SU-DHL-6 (cell line): Measurements from ENCODE around the gene CEP41.

Experiments
- H2AFZ ChIP-seq: fragments of 200-600 bp; sonication (generic); 2 replicates; pipeline ENCODE4 v1.6.1; 2014; ENCODE audit warnings: low read depth, mild to moderate bottlenecking, moderate library complexity, mixed read lengths, antibody characterized with exemption, low read length; ENCODE audit not compliant: severe bottlenecking
- H3F3A ChIP-seq: fragments of 200-600 bp; shearing (Covaris generic); 2 replicates; pipeline ENCODE4 v1.6.0; 2016; ENCODE audit warnings: antibody characterized with exemption, mild to moderate bottlenecking; ENCODE audit not compliant: insufficient read depth
- H3K27ac ChIP-seq: fragments of 200-600 bp; sonication (generic); 2 replicates; pipeline ENCODE4 v1.5.1; 2016; ENCODE audit warnings: low read depth, mild to moderate bottlenecking, low read length, moderate library complexity, mixed read lengths
- H3K27me3 ChIP-seq: fragments of 200-600 bp; sonication (generic), shearing (Covaris generic); 2 replicates; pipeline ENCODE4 v1.6.0; 2014; ENCODE audit warnings: mild to moderate bottlenecking, low read length
- H3K36me3 ChIP-seq: fragments of 200-600 bp; sonication (generic); 2 replicates; pipeline ENCODE4 v1.6.1; 2014; ENCODE audit warnings: mild to moderate bottlenecking, low read length, mixed read lengths
- H3K4me2 ChIP-seq: fragments of 300-600, 200-600 bp; shearing (Covaris generic), sonication (generic); 2 replicates; pipeline ENCODE4 v1.6.0; 2014; ENCODE audit warnings: low read length, low read depth, mild to moderate bottlenecking; ENCODE audit not compliant: poor library complexity, severe bottlenecking
- H3K4me3 ChIP-seq: fragments of 200-600 bp; sonication (generic); 2 replicates; pipeline ENCODE4 v1.5.1; 2014; ENCODE audit warnings: antibody characterized with exemption, low read length, mild to moderate bottlenecking, mixed read lengths; ENCODE audit not compliant: insufficient read depth, poor library complexity, severe bottlenecking
- H3K79me2 ChIP-seq: fragments of 200-600 bp; sonication (generic); 2 replicates; pipeline ENCODE4 v1.6.1; 2014; ENCODE audit warnings: mild to moderate bottlenecking, low read length, moderate library complexity; ENCODE audit not compliant: insufficient read depth
- H3K9ac ChIP-seq: fragments of 200-600 bp; sonication (generic); 2 replicates; pipeline ENCODE4 v1.7.0; 2014; ENCODE audit warnings: mild to moderate bottlenecking, low read length
- H3K9me2 ChIP-seq: fragments of 200-600 bp; sonication (generic); replicated peaks from 2 replicates; pipeline ENCODE4 v1.6.1; 2014; ENCODE audit warnings: low read length; ENCODE audit not compliant: insufficient read depth
- H3K9me3 ChIP-seq: fragments of 200-600 bp; sonication (generic); 2 replicates; pipeline ENCODE4 v1.6.1; 2014; ENCODE audit warnings: low read length, mixed read lengths; ENCODE audit not compliant: insufficient read depth
- H4K20me1 ChIP-seq: fragments of 200-600 bp; sonication (generic); 2 replicates; pipeline ENCODE4 v1.6.1; 2014; ENCODE audit warnings: low read depth, mild to moderate bottlenecking, antibody characterized with exemption, low read length, moderate library complexity, mixed read lengths
- EZH2phosphoT487 ChIP-seq: fragments of 200-600 bp; sonication (generic), shearing (Covaris generic); conservative IDR thresholded peaks from 2 replicates; pipeline ENCODE4 v1.6.1; 2018; ENCODE audit warnings: mild to moderate bottlenecking, antibody characterized with exemption, low read length, moderate library complexity, mixed read lengths
- TF ChIP-seq, protein P1 (sequence below): fragments of 200-600 bp; sonication (generic); IDR thresholded peaks from one replicate; pipeline ENCODE4 v1.5.1; 2017; ENCODE audit warnings: antibody characterized with exemption, mild to moderate bottlenecking, low read length, moderate library complexity; ENCODE audit not compliant: insufficient read depth, poor library complexity, severe bottlenecking

CEP41 gene

GRCh38 chr7:130435311-130435854, 5.4 kb downstream of the CEP41 start:
- H3K4me2 ChIP-seq = no peak overlapping the region
- no peak overlapping the region for H3K4me3 ChIP-seq
- TF ChIP-seq EZH2phosphoT487 = no peak
- TF ChIP-seq, protein P1, sequence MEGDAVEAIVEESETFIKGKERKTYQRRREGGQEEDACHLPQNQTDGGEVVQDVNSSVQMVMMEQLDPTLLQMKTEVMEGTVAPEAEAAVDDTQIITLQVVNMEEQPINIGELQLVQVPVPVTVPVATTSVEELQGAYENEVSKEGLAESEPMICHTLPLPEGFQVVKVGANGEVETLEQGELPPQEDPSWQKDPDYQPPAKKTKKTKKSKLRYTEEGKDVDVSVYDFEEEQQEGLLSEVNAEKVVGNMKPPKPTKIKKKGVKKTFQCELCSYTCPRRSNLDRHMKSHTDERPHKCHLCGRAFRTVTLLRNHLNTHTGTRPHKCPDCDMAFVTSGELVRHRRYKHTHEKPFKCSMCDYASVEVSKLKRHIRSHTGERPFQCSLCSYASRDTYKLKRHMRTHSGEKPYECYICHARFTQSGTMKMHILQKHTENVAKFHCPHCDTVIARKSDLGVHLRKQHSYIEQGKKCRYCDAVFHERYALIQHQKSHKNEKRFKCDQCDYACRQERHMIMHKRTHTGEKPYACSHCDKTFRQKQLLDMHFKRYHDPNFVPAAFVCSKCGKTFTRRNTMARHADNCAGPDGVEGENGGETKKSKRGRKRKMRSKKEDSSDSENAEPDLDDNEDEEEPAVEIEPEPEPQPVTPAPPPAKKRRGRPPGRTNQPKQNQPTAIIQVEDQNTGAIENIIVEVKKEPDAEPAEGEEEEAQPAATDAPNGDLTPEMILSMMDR = no peak
- H3F3A ChIP-seq = peaks cover 10% of the 10 kb centered on the region; the same call in 1 of the 2 replicates
- 0 out of 2 replicates have a peak, but pooled peaks cover 5% of the 10 kb centered on the region for H3K36me3 ChIP-seq
- H3K27me3 ChIP-seq = no peaks in the 10 kb centered on the region
- no peak overlapping the region for H3K27ac ChIP-seq
- peaks cover 20% of the 10 kb centered on the region for H3K79me2 ChIP-seq
- H4K20me1 ChIP-seq = no peaks in the 10 kb centered on the region
- no peaks in the 10 kb centered on the region for H3K9me3 ChIP-seq
- H3K9ac ChIP-seq = no peak overlapping the region
- no peaks in the 10 kb centered on the region for H3K9me2 ChIP-seq
- H2AFZ ChIP-seq = no peak overlapping the region

DNA sequence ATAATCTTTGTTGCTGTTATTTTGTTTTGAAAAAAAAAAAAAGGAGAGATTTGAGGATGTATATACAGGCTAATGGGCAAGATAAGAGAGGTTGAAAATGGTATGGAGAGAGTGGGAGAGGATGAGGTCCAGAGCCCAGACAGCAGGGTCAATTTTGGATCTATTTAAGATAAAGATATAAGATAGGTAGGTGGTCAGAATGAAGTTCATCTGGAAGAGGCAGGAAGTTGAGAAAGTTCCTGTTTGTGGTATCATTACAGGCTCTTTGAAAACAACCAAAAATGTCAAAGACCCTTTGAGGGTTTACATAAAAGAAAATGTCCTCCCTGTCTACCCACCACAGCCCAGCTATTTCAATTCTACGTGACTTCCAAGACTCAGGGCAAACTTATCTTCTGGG, 7.5 kb downstream of the CEP41 start:
- Histone ChIP-seq H3K9me3 (no peaks in the 10 kb centered on the region), H2AFZ (no peak overlapping the region), H3K4me2 (no peak overlapping the region), H3K9me2 (no peaks in the 10 kb centered on the region), H3K36me3 (0 out of 2 replicates have a peak, but pooled peaks cover 5% of the 10 kb centered on the region), H3K27me3 (no peaks in the 10 kb centered on the region), H4K20me1 (no peaks in the 10 kb centered on the region), H3K9ac (no peak overlapping the region), H3K27ac (no peak overlapping the region), H3F3A (no peaks in the 10 kb centered on the region), H3K79me2 (peaks cover 10% of the 10 kb centered on the region; the same call in 1 of the 2 replicates), H3K4me3 (no peak overlapping the region)
- no peak for TF ChIP-seq EZH2phosphoT487
- TF ChIP-seq, protein P1 = no peak

- H3K36me3 ChIP-seq = 0 out of 2 replicates have a peak, but pooled peaks cover 5% of the 10 kb centered on the region
- no peaks in the 10 kb centered on the region for H3K9me3 ChIP-seq
- H3K9ac ChIP-seq = no peak overlapping the region
- H3K27me3 ChIP-seq = no peaks in the 10 kb centered on the region
- peaks cover 10% of the 10 kb centered on the region; the same call in 1 of the 2 replicates for H3K79me2 ChIP-seq
- no peak overlapping the region for H3K27ac ChIP-seq
- H3F3A ChIP-seq = no peaks in the 10 kb centered on the region
- no peaks in the 10 kb centered on the region for H4K20me1 ChIP-seq
- no peak for TF ChIP-seq EZH2phosphoT487
- TF ChIP-seq, protein P1 = no peak
- no peak overlapping the region for H3K4me3 ChIP-seq
- no peak overlapping the region for H2AFZ ChIP-seq
- no peak overlapping the region for H3K4me2 ChIP-seq
- H3K9me2 ChIP-seq = no peaks in the 10 kb centered on the region
Measured at GRCh38 chr7:130432886-130433285, 7.9 kb downstream of the CEP41 start.
